WI38 (cell line): ENCODE results near the gene CRYAA.

Experiments
- H3K4me3 ChIP-seq: 2 replicates; pipeline ENCODE4 v1.5.1; 2011; ENCODE audit warnings: low read depth, mild to moderate bottlenecking, control low read depth, low read length
- TF ChIP-seq, protein P1 (sequence below): IDR thresholded peaks from 2 replicates; pipeline ENCODE4 v1.5.1; 2012; ENCODE audit warnings: low read depth, mild to moderate bottlenecking, control low read depth, low read length

CRYAA gene

DNA sequence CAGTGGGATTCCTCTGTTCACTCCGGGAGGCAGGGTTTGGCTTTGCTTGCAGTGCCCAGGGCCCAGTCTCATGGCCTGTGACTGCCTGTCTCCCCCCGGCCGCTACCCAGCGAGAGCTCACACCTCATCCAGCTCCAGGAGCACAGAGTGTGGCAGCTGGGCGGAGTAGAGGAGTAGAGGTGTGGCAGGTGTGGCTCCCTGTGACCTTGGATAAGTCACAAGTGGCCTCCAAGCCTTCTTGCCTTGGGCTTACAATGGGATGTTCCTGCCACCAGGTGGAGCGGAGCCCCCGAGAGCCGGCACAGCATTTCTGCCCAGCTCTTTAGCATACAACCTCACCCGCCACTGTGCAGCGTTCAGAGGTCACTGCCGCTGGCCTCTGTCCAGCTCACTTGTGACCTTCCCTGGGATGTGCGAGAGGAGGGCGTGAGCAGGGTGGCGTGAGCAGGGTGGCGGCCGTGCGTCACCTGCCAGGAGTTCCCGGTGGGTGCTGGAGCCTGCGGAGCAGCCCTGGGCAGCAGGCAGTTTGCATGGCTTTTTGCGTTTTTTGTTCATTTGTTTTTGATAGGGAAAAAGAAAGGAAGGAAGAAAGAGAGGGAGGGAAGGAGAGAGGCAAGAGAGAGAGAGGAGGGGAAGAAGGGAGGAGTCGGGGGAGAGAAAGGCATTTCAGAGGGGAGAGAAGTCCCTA, 42.4 kb downstream of the CRYAA start:
- no peak overlapping the region for H3K4me3 ChIP-seq
- TF ChIP-seq, protein P1, sequence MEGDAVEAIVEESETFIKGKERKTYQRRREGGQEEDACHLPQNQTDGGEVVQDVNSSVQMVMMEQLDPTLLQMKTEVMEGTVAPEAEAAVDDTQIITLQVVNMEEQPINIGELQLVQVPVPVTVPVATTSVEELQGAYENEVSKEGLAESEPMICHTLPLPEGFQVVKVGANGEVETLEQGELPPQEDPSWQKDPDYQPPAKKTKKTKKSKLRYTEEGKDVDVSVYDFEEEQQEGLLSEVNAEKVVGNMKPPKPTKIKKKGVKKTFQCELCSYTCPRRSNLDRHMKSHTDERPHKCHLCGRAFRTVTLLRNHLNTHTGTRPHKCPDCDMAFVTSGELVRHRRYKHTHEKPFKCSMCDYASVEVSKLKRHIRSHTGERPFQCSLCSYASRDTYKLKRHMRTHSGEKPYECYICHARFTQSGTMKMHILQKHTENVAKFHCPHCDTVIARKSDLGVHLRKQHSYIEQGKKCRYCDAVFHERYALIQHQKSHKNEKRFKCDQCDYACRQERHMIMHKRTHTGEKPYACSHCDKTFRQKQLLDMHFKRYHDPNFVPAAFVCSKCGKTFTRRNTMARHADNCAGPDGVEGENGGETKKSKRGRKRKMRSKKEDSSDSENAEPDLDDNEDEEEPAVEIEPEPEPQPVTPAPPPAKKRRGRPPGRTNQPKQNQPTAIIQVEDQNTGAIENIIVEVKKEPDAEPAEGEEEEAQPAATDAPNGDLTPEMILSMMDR = no peak

DNA sequence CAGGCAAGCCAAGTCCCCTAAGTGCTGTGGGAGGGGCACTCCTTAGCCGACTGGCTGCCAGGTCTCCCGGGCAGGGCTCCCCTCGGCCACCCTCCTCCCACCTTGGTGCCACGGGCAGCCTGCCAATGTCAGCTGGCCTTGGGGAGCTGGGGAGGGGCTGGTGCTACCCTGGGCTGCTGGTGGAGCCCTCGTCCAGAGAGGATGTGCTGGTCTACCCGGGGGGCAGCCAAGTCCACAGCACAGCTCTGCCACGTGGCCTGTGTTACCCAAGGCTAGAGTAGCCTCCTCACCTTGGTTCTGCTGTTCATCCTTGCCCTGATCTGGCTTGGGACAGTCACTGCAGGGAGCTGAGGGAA, 42.9 kb downstream of the CRYAA start:
- TF ChIP-seq, protein P1 = no peak
- H3K4me3 ChIP-seq = no peak overlapping the region
